Hindlimb muscle (tissue), 1 donor: ENCODE results near the gene AMZ1. TPM values are rescaled to one million over a fixed set of nuclear protein-coding genes. Genes with fewer than 3 reads are reported as not detected.
"Not testable (repeated sequence)": the region's sequence is repeated elsewhere in the genome, so short reads cannot be mapped to it uniquely, and the experiment has no call there.

Experiments
- DNase-seq: peaks from one replicate; pipeline ENCODE4 v3.0.0-alpha.2; 2013
- polyA plus RNA-seq: library from polyadenylated mRNA; unstranded; fragments of 120-200 nt; gene quantifications from one replicate; pipeline ENCODE4 v1.2.1, GENCODE V29; 2013; ENCODE audit not compliant: insufficient read length

The AMZ1 gene
- polyA plus RNA-seq, 1 donor = 0.67 TPM

- DNase-seq = no peak
Measured at GRCh38 chr7:2670171-2670570, 17.8 kb upstream of the AMZ1 start.

- DNase-seq = no peak
Measured at GRCh38 chr7:2670720-2671391, 17.1 kb upstream of the AMZ1 start.

GRCh38 chr7:2673214-2673613 is 14.8 kb upstream of the AMZ1 start:
- DNase-seq = not testable (repeated sequence)

- no peak for DNase-seq
Measured at GRCh38 chr7:2673934-2674333, 14.1 kb upstream of the AMZ1 start.

GRCh38 chr7:2675256-2675764 is 12.7 kb upstream of the AMZ1 start:
- DNase-seq = no peak

GRCh38 chr7:2676576-2676975 is 11.4 kb upstream of the AMZ1 start:
- not testable (repeated sequence) for DNase-seq

GRCh38 chr7:2678454-2678853 is 9.5 kb upstream of the AMZ1 start:
- not testable (repeated sequence) for DNase-seq

GRCh38 chr7:2679135-2680127 is 8.6 kb upstream of the AMZ1 start:
- DNase-seq = not testable (repeated sequence)

- no peak for DNase-seq
Measured at GRCh38 chr7:2680256-2680655, 7.7 kb upstream of the AMZ1 start.

GRCh38 chr7:2680792-2681490 is 7.1 kb upstream of the AMZ1 start:
- DNase-seq = peak; percentile 59

GRCh38 chr7:2681929-2682799 is 5.8 kb upstream of the AMZ1 start:
- DNase-seq = no peak

- no peak for DNase-seq
Measured at GRCh38 chr7:2684501-2684900, 3.5 kb upstream of the AMZ1 start.

GRCh38 chr7:2686101-2686500 is 1.9 kb upstream of the AMZ1 start:
- DNase-seq = no peak

GRCh38 chr7:2687338-2687869 is 598 bp upstream of the AMZ1 start:
- DNase-seq = no peak

- no peak for DNase-seq
Measured at GRCh38 chr7:2688409-2689342, 674 bp downstream of the AMZ1 start.

- DNase-seq = no peak
Measured at GRCh38 chr7:2689343-2689847, 1.4 kb downstream of the AMZ1 start.

GRCh38 chr7:2689951-2690705 is 2.1 kb downstream of the AMZ1 start:
- DNase-seq = no peak

GRCh38 chr7:2691011-2691707 is 3.2 kb downstream of the AMZ1 start:
- no peak for DNase-seq
